SU-DHL-6 (cell line): Measurements from ENCODE around the gene PGM2.

ENCODE experiments used
- CTCF ChIP-seq: fragments of 200-600 bp; sonication (generic); IDR thresholded peaks from one replicate; pipeline ENCODE4 v1.5.1; 2017; ENCODE audit warnings: antibody characterized with exemption, mild to moderate bottlenecking, low read length, moderate library complexity; ENCODE audit not compliant: insufficient read depth, poor library complexity, severe bottlenecking
- EZH2phosphoT487 ChIP-seq: fragments of 200-600 bp; sonication (generic), shearing (Covaris generic); conservative IDR thresholded peaks from 2 replicates; pipeline ENCODE4 v1.6.1; 2018; ENCODE audit warnings: mild to moderate bottlenecking, antibody characterized with exemption, low read length, moderate library complexity, mixed read lengths

- no peak for TF ChIP-seq CTCF
- no peak for TF ChIP-seq EZH2phosphoT487
Measured at GRCh38 chr4:37864786-37865185, 38.3 kb downstream of the PGM2 start.
